Lower leg skin (tissue), 4 donors: ENCODE results near the gene PTK6. TPM values are rescaled to one million over a fixed set of nuclear protein-coding genes. Genes with fewer than 3 reads are reported as not detected.

Experiments used
- DNase-seq, 2 donors: peaks; one replicate each; pipeline ENCODE4 v3.0.0-alpha.2; 2019; ENCODE audit warnings: low spot score in 2 of 2
- H3K4me3 ChIP-seq: fragments of 200-600 bp; sonication (generic); 2 replicates; pipeline ENCODE4 v1.5.1; 2017; ENCODE audit warnings: mild to moderate bottlenecking, low read depth; ENCODE audit not compliant: poor library complexity, severe bottlenecking
- CTCF ChIP-seq, 3 donors: fragments of 450-650 bp; IDR thresholded peaks; one replicate each; pipeline ENCODE4 v1.5.1; 2016; ENCODE audit warnings: antibody characterized with exemption in 3 of 3, mild to moderate bottlenecking in 3 of 3, moderate library complexity in 2 of 3
- POLR2A ChIP-seq, 2 donors: fragments of 450-650 bp; IDR thresholded peaks; one replicate each; pipeline ENCODE4 v1.6.1; 2016 to 2017; ENCODE audit warnings: antibody characterized with exemption in 2 of 2, mild to moderate bottlenecking in 1 of 2, moderate library complexity in 1 of 2
- WGBS, 2 donors: methylation state at CpG; one replicate each; pipeline ENCODE4 v1.1.5; 2018; 5-methylcytosine and 5-hydroxymethylcytosine counted together
- intact Hi-C: fragments of 100-400 bp; cut with DNase I; formaldehyde crosslinking; loops from one replicate; pipeline ENCODE4 v1.15.0; 2023; ENCODE audit warnings: low total_unique reads
- total RNA-seq, 4 donors: library from RNA; depleted of rRNA; stranded (reverse); fragments of >200 nt; gene quantifications; one replicate each; pipeline ENCODE4 v1.1.0, GENCODE V29; 2016

The PTK6 gene
- total RNA-seq, 4 donors from 2014 or later: 72.4 to 101 (median 79.9) TPM

- no peak for DNase-seq
- WGBS, 2 donors: 84 to 87% methylated on average over 9 of the region's 9 CpGs
- TF ChIP-seq POLR2A (IDR thresholded peaks at IDR 0.05) (no peak), CTCF (IDR thresholded peaks at IDR 0.05) (no peak)
- H3K4me3 ChIP-seq: no peak overlapping the region
- intact Hi-C loops: no loop called here
These were observed 28.1 kb downstream of the PTK6 start for GRCh38 chr20:63509088-63509564.

GRCh38 chr20:63508072-63508768, 29.0 kb downstream of the PTK6 start:
- no peak overlapping the region for H3K4me3 ChIP-seq
- intact Hi-C loops: no loop called here
- no peak for TF ChIP-seq CTCF (IDR thresholded peaks at IDR 0.05)
- TF ChIP-seq POLR2A (IDR thresholded peaks at IDR 0.05): no peak
- WGBS, 2 donors: 85 to 86% methylated on average over 33 of the region's 33 CpGs
- DNase-seq: no peak

- no peak for DNase-seq
- TF ChIP-seq POLR2A (IDR thresholded peaks at IDR 0.05) (no peak), CTCF (IDR thresholded peaks at IDR 0.05) (no peak)
- intact Hi-C loops: no loop called here
- WGBS, 2 donors: 90 to 97% methylated on average over 30 of the region's 30 CpGs
- no peak overlapping the region for H3K4me3 ChIP-seq
These were observed 30.0 kb downstream of the PTK6 start for GRCh38 chr20:63507083-63507743.

- H3K4me3 ChIP-seq: no peak overlapping the region
- no peak for DNase-seq
- intact Hi-C loops: no loop called here
- WGBS, 2 donors: 77 to 91% methylated on average over 12 of the region's 12 CpGs
- TF ChIP-seq CTCF (IDR thresholded peaks at IDR 0.05): no peak
- no peak for TF ChIP-seq POLR2A (IDR thresholded peaks at IDR 0.05)
These were observed 31.5 kb downstream of the PTK6 start for GRCh38 chr20:63505723-63506122.

- DNase-seq: no peak
- TF ChIP-seq POLR2A (IDR thresholded peaks at IDR 0.05) (no peak), CTCF (IDR thresholded peaks at IDR 0.05) (no peak)
- intact Hi-C loops: no loop called here
- WGBS, 2 donors: 80 to 91% methylated on average over 8 of the region's 8 CpGs
- no peak overlapping the region for H3K4me3 ChIP-seq
These were observed 31.9 kb downstream of the PTK6 start for GRCh38 chr20:63505281-63505680.
